NCI-H2227 treated with DMSO at 0.1 percent for 48 hours (cell line): ENCODE measurements around the gene RBM22.
"Not testable (repeated sequence)": the region's sequence is repeated elsewhere in the genome, so short reads cannot be mapped to it uniquely, and the experiment has no call there.

Experiments
- DNase-seq: peaks from one replicate; lab custom pipeline; 2025; lab: John Stamatoyannopoulos, UW

The RBM22 gene

DNA sequence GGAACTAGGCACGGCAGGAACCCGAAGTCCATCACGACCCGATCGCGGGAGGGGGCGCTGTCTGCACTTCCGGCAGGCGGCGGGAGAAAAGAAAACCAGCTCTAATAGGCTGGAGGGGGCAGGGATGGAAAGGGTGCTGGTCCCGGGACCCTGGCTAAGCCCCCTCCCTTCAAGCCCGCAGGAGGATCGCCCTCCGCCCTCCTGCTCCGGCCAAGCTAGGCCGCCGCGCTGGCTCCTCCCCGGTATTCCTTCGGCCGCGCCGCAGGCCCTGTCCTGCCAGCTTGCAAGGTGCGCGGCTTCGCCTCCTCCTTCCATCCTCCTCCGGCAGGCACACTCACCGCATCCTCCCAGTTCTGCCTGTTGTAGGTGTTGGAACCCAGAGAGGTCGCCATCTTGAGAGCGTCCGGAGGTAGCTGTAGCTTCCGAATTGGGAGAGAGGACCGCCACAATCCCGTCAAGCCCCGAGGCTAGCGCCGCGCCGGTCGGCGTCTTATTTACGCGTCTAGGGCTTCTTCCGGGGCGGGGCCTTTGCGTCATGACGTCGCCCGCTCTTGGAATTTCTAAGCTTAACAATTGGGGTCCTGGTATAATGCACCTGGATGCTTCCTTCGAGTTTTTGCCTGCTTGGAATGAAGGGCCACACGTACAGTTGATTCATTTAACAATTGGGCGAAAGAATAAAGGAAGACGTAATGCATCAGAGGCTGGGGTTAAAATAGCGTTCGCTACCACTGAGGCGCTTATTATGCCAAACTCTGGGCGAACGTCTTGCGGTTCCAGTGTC is at the start of gene RBM22:
Gene RBM22, minus strand, starts transcription at position 469 of the 784 bp plus-strand sequence. Its CDS starts 77 bp downstream, at position 392.
- DNase-seq: peak; percentile 83

DNA sequence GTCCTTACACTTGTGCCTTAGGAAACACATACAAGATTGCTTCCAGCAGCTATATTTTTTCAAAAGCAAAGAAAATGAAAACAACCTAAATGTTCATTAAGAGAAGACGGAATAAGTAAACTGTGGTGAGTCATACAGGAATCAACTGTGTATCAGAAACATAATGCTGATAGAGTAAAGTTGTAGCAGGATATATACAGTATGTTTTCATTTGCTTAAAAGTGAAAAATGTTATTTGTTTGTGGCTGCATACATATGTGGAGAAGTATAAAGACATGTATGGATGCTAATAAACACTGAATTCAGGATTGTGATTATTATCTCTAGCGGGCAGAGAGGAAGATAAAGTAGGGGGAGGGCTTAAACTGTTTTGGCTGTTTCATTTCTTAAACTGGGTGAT is 49.6 kb upstream of the RBM22 start:
- DNase-seq: no peak

DNA sequence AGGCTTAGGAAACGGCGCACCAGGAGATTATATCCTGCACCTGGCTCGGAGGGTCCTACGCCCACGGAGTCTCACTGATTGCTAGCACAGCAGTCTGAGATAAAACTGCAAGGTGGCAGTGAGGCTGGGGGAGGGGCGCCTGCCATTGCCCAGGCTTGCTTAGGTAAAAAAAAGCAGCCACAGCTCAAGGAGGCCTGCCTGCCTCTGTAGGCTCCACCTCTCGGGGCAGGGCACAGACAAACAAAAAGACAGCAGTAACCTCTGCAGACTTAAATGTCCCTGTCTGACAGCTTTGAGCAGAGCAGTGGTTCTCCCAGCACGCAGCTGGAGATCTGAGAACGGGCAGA is 42.3 kb upstream of the RBM22 start:
- DNase-seq: not testable (repeated sequence)

DNA sequence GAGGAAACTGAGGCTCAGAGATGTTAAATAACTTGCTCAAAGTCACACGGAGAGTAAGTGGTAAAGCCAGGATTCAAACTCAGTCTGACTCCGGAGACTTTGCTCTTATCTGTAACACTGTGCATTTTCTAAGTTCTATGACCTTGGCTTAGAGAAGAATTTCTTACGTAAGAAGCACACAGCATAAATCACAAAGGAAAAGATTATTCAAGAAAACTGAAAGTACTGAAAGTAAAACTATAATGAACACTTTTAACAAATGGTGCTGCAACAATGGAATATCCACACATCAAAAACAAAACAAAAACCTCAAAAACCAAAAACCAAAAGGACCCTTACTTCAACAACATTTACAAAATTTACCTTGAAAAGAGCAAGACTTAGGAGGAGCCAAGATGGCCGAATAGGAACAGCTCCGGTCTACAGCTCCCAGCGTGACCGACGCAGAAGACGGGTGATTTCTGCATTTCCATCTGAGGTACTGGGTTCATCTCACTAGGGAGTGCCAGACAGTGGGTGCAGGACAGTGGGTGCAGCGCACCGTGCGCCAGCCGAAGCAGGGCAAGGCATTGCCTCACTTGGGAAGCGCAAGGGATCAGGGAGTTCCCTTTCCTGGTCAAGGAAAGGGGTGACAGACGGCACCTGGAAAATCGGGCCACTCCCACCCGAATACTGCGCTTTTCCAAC is 41.7 kb upstream of the RBM22 start:
- DNase-seq: not testable (repeated sequence)

DNA sequence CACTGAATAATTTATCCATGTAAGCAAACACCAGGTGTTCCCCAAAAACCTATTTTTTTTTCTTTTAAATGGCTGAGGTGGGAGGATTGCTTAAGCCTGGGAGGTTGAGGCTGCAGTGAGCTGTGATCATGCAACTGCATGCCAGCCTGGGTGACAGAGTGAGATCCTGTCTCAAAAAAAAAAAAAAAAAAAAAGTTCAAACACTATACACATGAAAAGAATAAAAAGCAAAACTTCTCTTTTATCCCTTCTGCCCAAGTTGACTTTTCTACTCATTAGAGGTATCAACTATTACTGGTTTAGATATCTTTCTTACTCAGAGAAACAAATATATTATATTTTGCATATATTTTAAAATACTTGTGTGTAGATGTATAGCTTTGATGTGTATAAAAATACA is 40.1 kb upstream of the RBM22 start:
- DNase-seq: no peak

DNA sequence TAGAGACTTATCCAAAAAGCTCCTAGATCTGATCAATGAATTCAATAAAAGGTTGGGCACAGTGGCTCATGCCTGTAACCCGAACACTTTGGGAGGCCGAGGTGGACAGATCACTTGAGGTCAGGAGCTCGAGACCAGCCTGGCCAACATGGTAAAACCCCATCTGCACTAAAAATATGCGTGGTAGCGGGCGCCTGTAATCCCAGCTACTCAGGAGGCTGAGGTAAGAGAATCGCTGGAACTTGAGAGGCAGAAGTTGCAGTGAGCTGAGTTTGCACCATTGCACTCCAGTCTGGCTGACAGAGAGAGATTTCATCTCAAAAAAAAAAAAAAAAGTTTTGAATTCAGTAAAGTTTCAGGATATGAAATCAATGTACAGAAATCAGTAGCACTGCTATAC is 38.0 kb upstream of the RBM22 start:
- DNase-seq: no peak

DNA sequence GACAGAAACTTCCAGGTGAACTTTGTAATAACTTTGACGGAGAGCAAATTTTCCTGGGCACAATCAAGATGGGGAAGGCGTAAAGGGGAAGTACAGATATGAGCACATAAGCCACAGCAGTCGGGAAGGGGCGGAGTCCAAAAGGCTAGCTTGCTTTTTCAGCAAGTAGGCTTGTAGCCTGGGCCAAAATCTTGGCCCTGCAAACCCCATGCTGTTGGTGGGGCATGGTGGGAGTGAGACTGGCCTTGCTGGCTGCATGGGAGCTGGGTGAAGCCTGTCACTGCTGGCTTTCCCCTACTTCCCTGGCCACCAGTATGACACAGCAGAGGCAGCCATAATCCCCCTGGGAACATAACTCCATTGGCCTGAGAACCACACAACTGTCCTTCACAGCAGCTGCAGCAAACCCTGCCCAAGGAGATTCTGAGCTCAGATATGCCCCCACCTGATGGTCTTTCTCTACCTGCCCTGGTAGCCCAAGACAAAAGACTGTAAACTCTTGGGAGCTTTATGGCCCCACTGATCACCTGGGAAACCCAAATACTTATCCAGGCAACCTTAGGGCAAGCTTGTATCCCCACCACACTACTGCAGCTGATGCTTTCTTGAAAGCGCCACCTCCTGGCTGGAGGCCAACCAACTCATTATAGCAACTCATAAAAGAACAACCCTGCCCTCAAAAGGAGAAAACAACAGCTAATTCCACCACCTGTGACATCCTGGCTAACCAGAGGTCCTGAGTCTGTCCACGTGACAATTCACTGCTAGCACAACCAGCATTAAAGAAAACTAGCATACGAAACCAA is 33.9 kb upstream of the RBM22 start:
- DNase-seq: no peak

DNA sequence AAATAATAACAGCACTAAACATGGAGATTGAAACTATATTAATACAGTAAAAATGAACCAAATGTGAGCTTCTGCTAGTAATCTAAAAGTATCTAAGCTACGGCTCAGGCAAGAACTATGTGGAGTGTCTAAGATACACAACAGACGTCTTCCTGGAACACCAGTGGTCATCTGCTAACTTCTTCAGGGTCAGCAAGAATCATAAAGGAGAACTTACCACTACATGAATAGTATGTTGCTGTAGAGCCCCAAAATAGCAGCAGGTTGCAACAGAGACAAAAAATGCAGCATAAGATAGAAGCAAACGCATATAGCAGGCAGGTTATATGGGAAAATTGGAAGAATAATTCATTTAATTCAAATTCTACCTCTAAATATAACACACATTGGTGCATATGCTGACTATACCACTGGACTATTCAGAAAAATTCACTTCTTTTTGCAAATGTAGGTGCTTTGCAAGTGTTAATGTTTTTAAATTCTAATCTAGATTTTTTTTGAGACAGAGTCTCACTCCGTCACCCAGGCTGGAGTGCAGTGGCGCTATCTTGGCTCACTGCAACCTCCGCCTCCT is 30.9 kb upstream of the RBM22 start:
- DNase-seq: no peak

DNA sequence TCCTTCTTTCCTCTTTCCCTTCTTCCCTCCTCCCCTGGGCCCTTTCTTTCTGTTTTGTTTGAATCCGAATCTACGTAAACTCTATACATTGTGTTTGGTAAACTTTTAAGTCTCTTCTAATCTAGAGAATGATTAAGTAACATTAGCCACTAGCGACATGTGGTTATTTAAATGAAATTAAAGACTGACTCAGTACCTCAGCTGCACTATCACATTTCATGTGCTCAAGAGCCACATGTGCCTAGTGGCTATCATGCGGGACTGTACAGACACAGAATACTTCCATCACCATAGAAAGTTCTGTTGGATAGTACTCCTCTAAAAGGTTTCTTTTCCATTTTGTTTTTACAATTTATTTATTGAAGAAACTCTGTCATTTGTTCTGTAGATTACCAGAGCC is 29.0 kb upstream of the RBM22 start:
- DNase-seq: no peak

DNA sequence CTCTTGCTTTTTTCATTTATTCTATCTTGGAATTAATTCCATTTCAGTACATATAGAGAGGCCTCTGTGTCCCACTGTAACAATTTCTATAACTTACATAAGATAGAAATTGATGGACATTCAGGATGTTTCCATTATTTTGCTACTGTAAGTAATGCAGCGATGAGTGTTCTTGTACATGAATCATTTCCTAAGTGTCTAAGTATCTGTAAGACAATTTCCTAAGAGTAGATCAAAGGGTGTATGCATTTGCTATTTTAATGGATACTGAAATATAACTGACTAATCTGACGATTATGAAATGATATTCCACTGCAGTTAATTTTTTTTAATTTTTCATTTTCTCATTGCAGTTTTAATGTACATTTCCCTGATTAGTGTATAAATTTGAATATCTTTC is 23.0 kb upstream of the RBM22 start:
- DNase-seq: no peak

DNA sequence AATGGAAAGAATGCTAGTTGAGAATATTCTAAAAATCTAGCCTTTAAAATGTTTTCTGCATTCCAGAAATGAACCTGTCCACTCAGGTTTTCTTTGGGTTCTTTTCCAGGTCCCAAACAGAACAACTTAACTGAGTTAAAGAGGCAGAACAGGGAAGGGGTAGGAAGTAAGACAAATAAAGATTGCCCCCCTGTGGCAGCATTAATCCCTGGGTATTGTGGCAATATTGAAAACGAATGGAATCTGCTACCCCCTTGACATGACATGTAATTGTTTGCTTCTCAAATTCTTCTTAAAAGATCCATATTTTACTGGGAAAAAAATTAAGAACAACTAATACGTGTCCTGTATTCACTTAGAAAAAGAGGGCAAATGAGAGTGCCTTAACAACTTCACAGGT is 9.3 kb upstream of the RBM22 start:
- DNase-seq: no peak

DNA sequence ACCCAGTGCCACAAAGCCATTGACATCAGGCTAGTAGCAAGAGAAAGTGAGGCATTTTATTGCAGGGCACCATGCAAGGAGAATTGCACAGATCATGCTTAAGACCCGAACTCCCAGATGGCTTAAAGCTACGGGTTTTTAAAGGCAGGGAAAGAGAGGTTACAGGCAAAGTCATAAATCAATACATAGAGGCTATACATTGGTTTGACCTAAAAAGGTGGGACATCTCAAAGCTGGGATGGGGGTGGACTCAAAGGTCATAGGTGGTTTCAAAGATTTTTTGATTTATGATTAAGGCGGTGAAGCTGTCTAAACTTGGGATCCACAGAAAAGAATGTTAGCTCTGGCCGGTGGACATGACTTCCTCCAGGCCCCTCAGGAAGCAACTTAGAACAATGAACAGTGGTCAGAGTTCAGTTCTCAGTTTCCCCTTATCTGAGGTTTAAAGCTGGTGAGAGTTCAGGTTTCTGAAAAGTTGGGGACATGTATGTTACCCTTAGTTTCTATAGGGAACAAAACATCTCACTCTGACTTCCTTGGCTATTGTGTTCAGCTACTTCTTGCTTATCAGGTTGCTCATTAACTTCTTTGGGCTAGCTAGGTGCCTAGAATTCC is 6.0 kb upstream of the RBM22 start:
- DNase-seq: no peak

DNA sequence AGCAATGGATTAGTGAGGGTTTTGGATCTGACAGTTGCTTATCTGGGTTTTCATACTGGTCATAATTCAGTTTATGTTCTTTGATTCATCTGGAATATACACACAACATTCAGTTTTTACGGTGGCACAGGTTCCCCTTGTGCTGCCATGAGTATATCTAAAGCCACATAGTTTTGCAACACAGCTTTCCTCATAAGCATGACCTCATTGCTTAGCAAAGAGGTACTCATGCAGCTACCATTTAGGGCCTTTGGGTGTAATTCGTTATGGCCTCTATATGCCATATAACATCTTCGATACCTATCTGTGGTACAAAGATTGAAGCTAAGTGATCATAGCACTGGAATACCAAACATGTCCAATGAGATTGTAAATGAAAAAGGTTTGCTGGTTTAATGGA is 2.9 kb upstream of the RBM22 start:
- no peak for DNase-seq

DNA sequence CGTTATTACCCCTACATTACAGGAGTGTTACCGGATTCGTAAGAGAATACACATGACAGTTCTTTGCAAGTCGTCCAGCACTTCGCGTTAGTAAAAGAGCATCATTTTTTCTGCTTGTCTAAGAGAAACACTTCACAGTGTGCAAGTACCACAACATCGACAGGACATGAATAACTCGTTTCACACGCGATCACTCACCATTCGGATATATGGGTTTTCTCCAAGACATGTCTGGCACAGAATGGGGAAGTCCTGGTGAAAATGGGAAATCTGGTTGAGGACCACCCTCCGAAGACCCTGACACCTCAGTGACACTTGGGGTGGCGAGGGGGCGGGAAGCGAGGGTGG is 642 bp downstream of the RBM22 start:
- no peak for DNase-seq

DNA sequence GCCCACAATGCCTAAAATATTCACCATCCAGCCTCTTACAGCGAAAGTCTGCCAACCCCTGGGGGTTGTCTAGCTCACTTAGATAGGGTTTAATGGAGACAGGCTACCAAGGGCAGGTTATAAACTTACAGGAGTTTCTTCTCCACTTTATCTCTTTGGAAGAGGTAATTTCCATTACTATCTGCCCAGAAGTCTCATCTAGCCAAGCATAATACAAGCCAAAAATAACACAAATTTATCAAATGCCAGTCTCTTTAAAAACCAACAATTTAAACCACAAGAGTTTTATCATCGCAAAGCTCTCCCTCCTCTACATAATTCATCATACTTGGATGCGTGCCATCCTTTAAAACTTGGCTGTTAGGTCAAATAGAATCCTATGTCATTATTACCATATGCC is 6.2 kb downstream of the RBM22 start:
- DNase-seq: no peak

DNA sequence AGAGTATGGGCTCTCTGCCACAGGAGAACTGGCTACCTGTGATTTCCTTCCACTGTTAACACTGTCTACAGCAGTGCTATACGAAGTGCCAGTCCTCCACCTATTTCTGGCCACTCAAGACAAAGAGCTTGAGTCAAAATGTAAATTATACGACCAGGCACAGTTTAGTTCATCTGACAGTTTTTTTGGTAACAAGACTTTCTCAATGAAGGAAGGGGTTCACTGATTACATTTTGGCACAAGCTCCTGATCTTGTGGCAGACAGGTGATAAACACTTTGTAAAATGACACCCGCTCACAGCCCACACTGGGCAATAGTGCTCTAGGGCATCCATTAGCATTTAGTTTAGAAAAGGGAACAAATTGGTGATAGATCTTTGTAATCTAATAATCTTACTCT is 8.6 kb downstream of the RBM22 start:
- no peak for DNase-seq

DNA sequence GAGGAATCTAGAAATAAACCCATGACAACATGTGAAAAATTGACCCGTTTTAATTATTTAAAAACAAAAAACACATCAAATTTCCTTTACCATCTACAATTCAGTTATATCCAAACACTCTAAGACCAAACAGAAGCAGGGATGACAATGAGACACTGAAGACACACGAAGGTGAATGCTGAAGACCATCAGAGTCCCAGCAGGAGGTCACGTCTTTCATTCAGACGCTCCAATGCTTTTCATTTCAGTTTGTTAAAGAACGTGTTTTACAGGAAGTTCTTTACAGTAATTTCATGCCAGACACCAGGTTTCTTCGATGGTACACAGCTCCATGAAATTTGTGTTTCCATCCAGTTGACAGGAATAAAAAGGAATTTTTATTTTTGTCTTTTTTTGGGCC is 10.1 kb downstream of the RBM22 start:
- no peak for DNase-seq

DNA sequence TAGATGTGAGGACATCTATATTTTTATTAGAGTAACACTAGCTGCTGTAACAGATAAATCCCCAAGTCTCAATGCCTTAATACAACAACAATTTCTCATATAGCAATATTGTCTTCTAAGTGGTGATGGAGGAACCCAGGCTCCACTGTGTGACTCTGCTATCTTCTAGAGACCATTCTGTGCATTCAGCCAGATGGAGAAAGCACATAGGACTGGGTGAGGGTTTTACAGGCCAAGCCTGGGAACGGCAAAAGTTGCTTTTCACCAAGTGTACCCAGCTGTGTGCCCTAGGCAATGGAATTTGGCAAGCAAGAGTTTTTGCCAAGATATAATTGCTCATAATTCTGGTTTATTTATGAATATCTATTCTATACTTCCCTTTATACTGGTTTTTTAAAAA is 11.7 kb downstream of the RBM22 start:
- no peak for DNase-seq

DNA sequence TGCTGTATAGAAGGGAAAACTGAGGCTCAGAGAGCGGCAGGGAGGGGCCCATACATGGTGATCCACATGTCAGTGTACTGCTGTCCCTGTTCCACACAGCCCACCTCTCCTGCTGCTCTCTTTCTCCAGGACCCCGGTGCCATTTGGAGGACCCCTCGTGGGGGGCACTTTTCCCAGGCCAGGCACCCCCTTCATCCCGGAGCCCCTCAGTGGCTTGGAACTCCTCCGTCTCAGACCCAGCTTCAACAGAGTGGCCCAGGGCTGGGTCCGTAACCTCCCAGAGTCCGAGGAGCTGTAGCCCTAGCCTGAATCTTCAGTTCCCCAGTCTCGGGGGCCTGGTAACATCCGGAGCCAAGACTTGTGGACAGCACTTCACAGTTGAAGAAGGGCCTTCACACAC is 24.3 kb downstream of the RBM22 start:
- DNase-seq: no peak

DNA sequence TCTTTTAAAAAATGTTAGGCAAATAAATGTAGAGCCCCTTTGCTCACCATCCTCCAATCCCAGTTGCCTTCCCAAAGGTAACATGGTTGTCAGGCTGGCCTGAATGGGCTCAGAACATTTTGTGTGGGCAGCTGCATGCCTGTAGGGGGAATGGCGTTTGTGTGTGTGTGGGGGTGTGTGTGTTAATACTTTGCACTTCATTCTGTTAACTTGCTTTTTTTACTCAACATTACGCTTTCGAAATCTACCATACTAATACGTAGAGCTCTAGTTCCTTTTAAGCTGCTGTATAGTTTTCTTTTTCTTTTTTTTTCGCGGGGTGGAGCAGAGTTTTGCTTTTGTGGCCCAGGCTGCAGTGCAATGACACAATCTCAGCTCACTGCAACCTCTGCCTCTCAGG is 25.8 kb downstream of the RBM22 start:
- DNase-seq: no peak

DNA sequence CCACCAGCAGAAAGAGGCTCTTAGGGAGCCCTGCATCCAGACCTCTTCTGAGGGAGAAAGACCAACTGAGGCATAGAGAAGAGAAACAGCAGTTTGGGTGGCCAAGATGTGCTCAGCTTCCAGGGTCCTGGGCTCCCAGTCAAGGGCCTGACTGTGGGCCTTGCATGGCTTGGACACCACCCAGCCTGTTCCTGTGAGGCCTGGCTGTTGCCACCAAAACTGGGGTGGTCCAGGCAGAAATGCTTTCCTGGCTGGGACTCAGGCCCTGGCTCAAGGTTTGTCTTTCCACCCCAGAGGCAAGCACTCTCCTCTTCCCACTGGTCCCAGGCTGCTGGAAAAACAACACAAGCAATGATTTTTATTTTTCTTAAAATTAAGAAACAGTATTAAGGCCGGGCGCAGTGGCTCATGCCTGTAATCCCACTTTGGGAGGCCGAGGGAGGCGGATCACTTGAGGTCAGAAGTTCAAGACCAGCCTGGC is 26.5 kb downstream of the RBM22 start:
- no peak for DNase-seq

DNA sequence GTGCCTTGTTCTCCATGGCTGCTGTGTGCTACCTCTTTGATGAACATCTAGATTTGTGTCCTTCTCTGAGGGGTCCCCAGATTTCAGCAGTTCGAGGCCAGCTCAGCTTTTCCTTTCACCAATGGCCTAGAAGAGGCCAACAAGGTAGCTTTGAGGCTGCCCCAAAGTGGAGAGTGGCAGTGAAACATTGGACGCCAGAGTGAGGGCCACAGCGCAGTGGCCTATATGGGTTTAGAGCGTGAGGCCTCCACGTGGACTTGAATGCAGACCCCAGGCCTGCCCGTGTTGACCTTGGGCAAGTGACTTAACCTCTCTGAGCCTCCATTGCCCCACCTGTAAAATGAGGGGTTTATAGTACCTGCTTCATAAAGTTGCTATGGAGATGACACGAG is 28.0 kb downstream of the RBM22 start:
- no peak for DNase-seq
